Neutrophil (primary cell): ENCODE data around the gene WDR86.

ENCODE experiments used
- H3K27ac ChIP-seq: fragments of 200-600 bp; sonication (generic); 2 replicates; pipeline ENCODE4 v1.5.1; 2016; ENCODE audit warnings: mild to moderate bottlenecking, moderate library complexity
- H3K27me3 ChIP-seq: fragments of 200-600 bp; sonication (generic); 2 replicates; pipeline ENCODE4 v1.6.0; 2016; ENCODE audit warnings: mild to moderate bottlenecking
- H3K36me3 ChIP-seq: fragments of 200-600 bp; sonication (generic); 2 replicates; pipeline ENCODE4 v1.5.1; 2017
- H3K4me1 ChIP-seq, 2 experiments: fragments of 200-600 bp in 1 of 2; sonication (generic) in 1 of 2; 1 replicate in 1 of 2; 2 replicates in 1 of 2; pipeline versions ENCODE4 v1.5.1 to v1.6.1; 2013 to 2016; ENCODE audit warnings: low read depth in 1 of 2, low read length in 1 of 2, mild to moderate bottlenecking in 1 of 2, moderate library complexity in 1 of 2; ENCODE audit not compliant: control insufficient read depth in 1 of 2, insufficient read depth in 1 of 2
- H3K4me3 ChIP-seq, 2 experiments: fragments of 200-600 bp in 1 of 2; sonication (generic) in 1 of 2; 1 replicate in 1 of 2; 2 replicates in 1 of 2; pipeline ENCODE4 v1.5.1; 2013 to 2016; ENCODE audit warnings: low read depth in 1 of 2, low read length in 1 of 2, mild to moderate bottlenecking in 1 of 2, moderate library complexity in 1 of 2
- H3K9me3 ChIP-seq: fragments of 200-600 bp; sonication (generic); 2 replicates; pipeline ENCODE4 v1.5.1; 2016
- TF ChIP-seq, protein P1 (sequence below): fragments of 200-600 bp; sonication (generic); IDR thresholded peaks from 2 replicates; pipeline ENCODE4 v1.5.1; 2016; ENCODE audit warnings: antibody characterized with exemption

WDR86 gene

DNA sequence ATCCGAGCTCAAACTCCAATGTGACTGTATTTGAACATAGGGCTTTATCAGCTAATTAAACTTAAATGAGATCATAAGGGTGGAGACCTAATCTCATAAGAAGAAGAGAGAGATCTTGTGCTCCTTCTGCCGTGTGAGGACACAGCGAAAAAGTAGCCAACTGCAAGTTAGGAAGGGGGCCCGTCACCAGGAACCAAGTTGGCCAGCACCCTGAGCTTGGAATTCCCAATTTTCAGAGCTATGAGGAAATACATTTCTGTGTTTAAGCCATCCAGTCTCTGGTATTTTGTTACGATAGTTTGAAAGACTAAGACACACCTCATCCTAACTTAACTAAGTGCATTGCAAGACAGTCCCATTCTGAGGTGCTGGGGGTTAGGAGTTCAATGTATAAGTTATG, 14.1 kb upstream of the WDR86 start:
- Histone ChIP-seq H3K4me1 (no peaks in the 10 kb centered on the region), H3K36me3 (no peaks in the 10 kb centered on the region), H3K4me3 (no peak overlapping the region), H3K27me3 (no peaks in the 10 kb centered on the region), H3K27ac (no peak overlapping the region), H3K9me3 (no peaks in the 10 kb centered on the region)
- TF ChIP-seq, protein P1, sequence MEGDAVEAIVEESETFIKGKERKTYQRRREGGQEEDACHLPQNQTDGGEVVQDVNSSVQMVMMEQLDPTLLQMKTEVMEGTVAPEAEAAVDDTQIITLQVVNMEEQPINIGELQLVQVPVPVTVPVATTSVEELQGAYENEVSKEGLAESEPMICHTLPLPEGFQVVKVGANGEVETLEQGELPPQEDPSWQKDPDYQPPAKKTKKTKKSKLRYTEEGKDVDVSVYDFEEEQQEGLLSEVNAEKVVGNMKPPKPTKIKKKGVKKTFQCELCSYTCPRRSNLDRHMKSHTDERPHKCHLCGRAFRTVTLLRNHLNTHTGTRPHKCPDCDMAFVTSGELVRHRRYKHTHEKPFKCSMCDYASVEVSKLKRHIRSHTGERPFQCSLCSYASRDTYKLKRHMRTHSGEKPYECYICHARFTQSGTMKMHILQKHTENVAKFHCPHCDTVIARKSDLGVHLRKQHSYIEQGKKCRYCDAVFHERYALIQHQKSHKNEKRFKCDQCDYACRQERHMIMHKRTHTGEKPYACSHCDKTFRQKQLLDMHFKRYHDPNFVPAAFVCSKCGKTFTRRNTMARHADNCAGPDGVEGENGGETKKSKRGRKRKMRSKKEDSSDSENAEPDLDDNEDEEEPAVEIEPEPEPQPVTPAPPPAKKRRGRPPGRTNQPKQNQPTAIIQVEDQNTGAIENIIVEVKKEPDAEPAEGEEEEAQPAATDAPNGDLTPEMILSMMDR, result no peak

DNA sequence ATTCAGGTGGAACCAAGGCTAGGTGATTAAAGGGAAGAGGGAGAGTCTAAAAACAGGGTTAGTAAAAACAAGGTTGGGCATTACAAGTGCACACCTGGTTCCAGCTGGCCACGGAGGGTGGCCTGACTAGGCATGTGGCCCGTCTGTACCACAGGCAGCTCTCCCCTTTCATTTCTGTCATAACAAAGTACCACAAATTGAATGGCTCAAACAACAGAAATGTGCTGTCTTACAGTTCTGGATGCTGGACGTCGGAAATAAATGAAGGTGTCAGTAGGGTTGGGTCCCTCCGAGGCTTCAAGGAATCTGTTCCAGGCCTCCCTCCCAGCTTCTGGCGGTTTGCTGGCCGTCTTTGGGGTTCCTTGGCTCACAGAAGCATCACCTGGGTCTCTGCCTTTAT, 13.4 kb upstream of the WDR86 start:
- no peaks in the 10 kb centered on the region for H3K27me3 ChIP-seq

DNA sequence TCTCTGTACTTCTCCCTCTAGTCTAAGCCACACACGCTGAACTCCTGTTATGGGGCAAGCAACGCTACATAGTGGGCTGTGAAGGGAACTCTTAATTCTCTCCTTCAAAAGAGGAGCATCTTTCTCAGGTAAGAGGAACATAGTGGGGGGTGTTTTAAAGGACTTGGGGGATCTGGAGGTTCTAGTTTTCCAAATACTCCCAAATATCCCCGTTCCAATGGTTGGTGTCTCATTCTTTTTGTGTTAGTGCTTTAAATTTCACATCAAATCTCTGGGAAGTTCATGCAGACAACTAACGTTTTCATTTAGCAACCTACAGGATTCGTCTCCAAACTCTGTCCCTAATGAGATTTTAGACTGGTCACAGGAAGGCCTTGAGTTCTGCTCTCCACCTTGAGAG, 12.4 kb upstream of the WDR86 start:
- H3K27ac ChIP-seq, result no peak overlapping the region
- H3K4me1 ChIP-seq, result no peaks in the 10 kb centered on the region
- H3K36me3 ChIP-seq, result no peaks in the 10 kb centered on the region
- H3K9me3 ChIP-seq, result no peaks in the 10 kb centered on the region
- TF ChIP-seq, protein P1, result no peak
- H3K4me3 ChIP-seq, result no peak overlapping the region
- H3K27me3 ChIP-seq, result no peaks in the 10 kb centered on the region

More for the DNA sequence above, 13.4 kb upstream of the WDR86 start:
- Histone ChIP-seq H3K9me3 (no peaks in the 10 kb centered on the region), H3K27ac (no peak overlapping the region), H3K36me3 (no peaks in the 10 kb centered on the region), H3K4me3 (no peak overlapping the region), H3K4me1 (no peaks in the 10 kb centered on the region)
- TF ChIP-seq, protein P1, result no peak

DNA sequence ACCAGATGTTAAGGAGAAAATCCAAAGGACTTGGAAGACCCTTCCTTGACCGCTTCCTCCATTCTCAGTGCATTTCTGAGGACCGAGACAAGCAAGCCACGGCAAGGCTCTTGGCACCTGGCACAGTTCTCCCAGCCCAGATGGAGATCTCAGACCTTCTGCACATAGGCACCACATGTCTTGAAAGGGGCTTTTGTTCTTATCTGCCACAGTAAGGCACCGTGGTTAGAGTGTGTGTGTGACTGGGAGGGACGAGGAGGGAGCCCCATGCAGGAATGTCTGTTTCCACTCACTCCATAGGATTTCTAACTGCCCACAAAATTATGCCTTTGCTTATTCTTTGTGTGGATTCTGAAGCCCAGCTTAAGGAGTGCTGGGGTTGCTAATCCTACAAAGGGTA, 10.3 kb upstream of the WDR86 start:
- Histone ChIP-seq H3K27me3 (no peaks in the 10 kb centered on the region), H3K36me3 (no peaks in the 10 kb centered on the region), H3K4me1 (peaks cover 4 to 9% of the 10 kb centered on the region in 2 experiments), H3K27ac (no peak overlapping the region), H3K4me3 (no peak overlapping the region), H3K9me3 (no peaks in the 10 kb centered on the region)
- TF ChIP-seq, protein P1, result no peak

DNA sequence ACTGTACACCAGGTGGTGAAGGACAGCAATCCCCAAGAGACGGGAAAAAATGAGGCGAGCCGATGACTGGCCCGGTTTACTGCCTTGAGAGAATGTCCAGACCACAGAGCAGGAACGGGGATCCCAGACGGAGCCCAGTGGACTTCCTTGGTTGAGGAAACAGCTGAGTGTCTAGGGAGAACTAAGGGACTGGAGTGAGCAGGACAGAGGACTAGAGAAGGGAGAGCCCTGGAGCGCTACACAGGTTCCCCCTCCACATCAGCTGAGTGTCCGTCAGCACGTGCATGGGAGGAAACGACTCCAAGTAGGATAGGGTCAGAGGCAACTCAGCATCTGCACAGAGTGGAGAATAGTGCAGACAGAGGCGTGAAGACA, 7.1 kb upstream of the WDR86 start:
- Histone ChIP-seq H3K36me3 (no peaks in the 10 kb centered on the region), H3K27me3 (peaks cover 15% of the 10 kb centered on the region), H3K4me3 (no peak overlapping the region), H3K4me1 (peaks cover 4 to 9% of the 10 kb centered on the region in 2 experiments), H3K9me3 (no peaks in the 10 kb centered on the region), H3K27ac (no peak overlapping the region)
- TF ChIP-seq, protein P1, result no peak
